LoVo (cell line): Measurements from ENCODE around the gene ABHD10.
"Not testable (repeated sequence)": the region's sequence is repeated elsewhere in the genome, so short reads cannot be mapped to it uniquely, and the experiment has no call there.

Experiments used
- DNase-seq: peaks from one replicate; pipeline ENCODE4 v3.0.0-alpha.2; 2016; ENCODE audit warnings: low spot score

Gene ABHD10

GRCh38 chr3:112034436-112034835 is 55.6 kb downstream of the ABHD10 start, which contains the start of gene TMPRSS7:
Gene TMPRSS7, plus strand, starts transcription at chr3:112034736. Its CDS starts 110 bp downstream, at chr3:112034846.
- no peak for DNase-seq

GRCh38 chr3:112035241-112035640 is 56.4 kb downstream of the ABHD10 start:
- DNase-seq, result no peak

GRCh38 chr3:112037194-112037593 is 58.4 kb downstream of the ABHD10 start:
- not testable (repeated sequence) for DNase-seq

GRCh38 chr3:112038863-112039262 is 60.0 kb downstream of the ABHD10 start:
- no peak for DNase-seq

- DNase-seq, result no peak
Observed at GRCh38 chr3:112041321-112041720, 62.5 kb downstream of the ABHD10 start.

GRCh38 chr3:112042842-112043280 is 64.0 kb downstream of the ABHD10 start:
- no peak for DNase-seq
